Measurements from ENCODE around the gene ODF2L.
A peak's percentile ranks its signal among the peaks of the same experiment; 100 is the strongest.
"Not testable (repeated sequence)": the region's sequence is repeated elsewhere in the genome, so short reads cannot be mapped to it uniquely, and the experiment has no call there.

ODF2L gene

GRCh38 chr1:86381223-86381622, 14.9 kb downstream of the ODF2L start:
- DNase-seq = no peak

- peak; percentile 39 for DNase-seq
Observed at GRCh38 chr1:86380257-86380861, 15.8 kb downstream of the ODF2L start.

GRCh38 chr1:86378813-86379212, 17.3 kb downstream of the ODF2L start:
- DNase-seq = no peak

- no peak for DNase-seq
Observed at GRCh38 chr1:86377341-86377740, 18.8 kb downstream of the ODF2L start.

- DNase-seq = no peak
Observed at GRCh38 chr1:86375688-86376087, 20.4 kb downstream of the ODF2L start.

- DNase-seq = no peak
Observed at GRCh38 chr1:86370601-86371022, 25.5 kb downstream of the ODF2L start.

- DNase-seq = no peak
Observed at GRCh38 chr1:86365896-86366295, 30.2 kb downstream of the ODF2L start.

GRCh38 chr1:86362807-86363206, 33.3 kb downstream of the ODF2L start:
- no peak for DNase-seq

GRCh38 chr1:86357796-86358195, 38.3 kb downstream of the ODF2L start:
- DNase-seq = no peak

GRCh38 chr1:86356247-86356646, 39.9 kb downstream of the ODF2L start:
- DNase-seq = no peak

GRCh38 chr1:86352086-86352485, 44.0 kb downstream of the ODF2L start:
- no peak for DNase-seq

- DNase-seq = not testable (repeated sequence)
Observed at GRCh38 chr1:86350230-86350629, 45.9 kb downstream of the ODF2L start.

GRCh38 chr1:86346388-86346787, 49.7 kb downstream of the ODF2L start:
- DNase-seq = no peak

- no peak for DNase-seq
Observed at GRCh38 chr1:86345042-86345441, 51.1 kb downstream of the ODF2L start.

- DNase-seq = no peak
Observed at GRCh38 chr1:86339906-86340305, 56.2 kb downstream of the ODF2L start.

GRCh38 chr1:86339014-86339812, 56.9 kb downstream of the ODF2L start:
- peak; percentile 51 for DNase-seq

- DNase-seq = no peak
Observed at GRCh38 chr1:86335916-86336315, 60.2 kb downstream of the ODF2L start.

GRCh38 chr1:86325264-86325663, 70.9 kb downstream of the ODF2L start:
- no peak for DNase-seq

GRCh38 chr1:86324130-86324822, 71.8 kb downstream of the ODF2L start:
- DNase-seq = no peak

- no peak for DNase-seq
Observed at GRCh38 chr1:86322241-86322640, 73.9 kb downstream of the ODF2L start.

GRCh38 chr1:86318436-86318835, 77.7 kb downstream of the ODF2L start:
- no peak for DNase-seq

- no peak for DNase-seq
Observed at GRCh38 chr1:86317926-86318325, 78.2 kb downstream of the ODF2L start.

GRCh38 chr1:86305731-86306130, 90.4 kb downstream of the ODF2L start:
- no peak for DNase-seq

Data from GF-D8 (cell line).